ENCODE results near the gene SRSF10. TPM values are rescaled to one million over a fixed set of nuclear protein-coding genes. Genes with fewer than 3 reads are reported as not detected.

SRSF10 gene
- total and polyA plus RNA-seq, 2 donors (not counting 1 experiment from before 2014, with no cell fraction given): 93.5 to 113 TPM

DNA sequence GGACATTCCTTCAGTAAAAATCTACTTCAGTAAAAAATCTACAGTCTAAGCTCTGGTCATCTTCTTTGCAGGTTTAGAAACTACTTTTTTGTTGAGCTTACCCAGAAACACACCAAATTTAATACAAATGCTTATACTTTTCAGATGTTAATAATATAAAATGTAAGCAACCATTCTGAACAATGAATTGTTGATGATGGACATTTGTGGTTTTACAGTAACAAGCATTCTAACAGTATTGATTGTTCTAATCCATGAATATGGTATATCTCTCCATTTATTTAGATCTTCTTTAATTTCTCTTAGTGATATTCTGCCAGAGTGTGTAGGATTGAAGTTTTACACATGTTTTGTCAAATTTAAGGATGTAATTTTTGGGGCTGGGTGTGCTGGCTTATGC lies 27.0 kb upstream of the SRSF10 start:
- DNase-seq (ENCODE audit: low read depth in 2 of 2): no peak

DNA sequence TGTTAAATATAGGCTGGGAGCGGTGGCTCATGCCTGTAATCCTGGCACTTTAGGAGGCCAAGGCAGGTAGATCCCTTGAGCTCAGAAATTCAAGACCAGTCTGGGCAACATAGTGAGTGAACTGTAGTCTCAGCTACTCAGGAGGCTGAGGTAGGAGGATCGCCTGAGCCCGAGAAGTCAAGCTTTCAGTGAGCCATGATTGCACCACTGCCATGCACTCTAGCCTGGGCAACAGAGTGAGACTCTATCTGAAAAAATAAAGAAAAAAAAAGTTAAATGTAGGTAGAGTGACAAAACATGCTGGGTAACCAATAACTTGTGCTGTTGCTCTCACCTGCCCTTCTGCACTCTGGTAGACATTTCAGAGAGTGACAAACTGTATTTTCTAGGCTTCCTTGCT lies 25.0 kb upstream of the SRSF10 start:
- Histone ChIP-seq H4K20me1 (ENCODE audit: control insufficient read depth, extremely low read depth, insufficient read depth, low read length) (no peaks in the 10 kb centered on the region), H3K79me2 (ENCODE audit: control insufficient read depth, insufficient read depth, low read length) (no peaks in the 10 kb centered on the region), H3K4me3 (replicated peaks in 1 of 4; ENCODE audit: control extremely low read depth in 1 of 4, insufficient read depth in 1 of 4, low read depth in 3 of 4, low read length in 4 of 4) (no peak overlapping the region), H3K36me3 (ENCODE audit: control insufficient read depth, insufficient read depth, low read length) (no peaks in the 10 kb centered on the region), H2AFZ (ENCODE audit: low read length) (no peak overlapping the region), H3K4me1 (ENCODE audit: control insufficient read depth, extremely low read depth, insufficient read depth, low read length) (no peaks in the 10 kb centered on the region), H3K27me3 (ENCODE audit: control insufficient read depth, insufficient read depth, low read length) (peaks cover 2% of the 10 kb centered on the region), H3K27ac (ENCODE audit: insufficient read depth, low read length) (no peak overlapping the region), H3K4me2 (ENCODE audit: extremely low read depth, insufficient read depth, low read length) (no peak overlapping the region), H3K9ac (ENCODE audit: insufficient read depth, low read length) (no peak overlapping the region), H3K9me3 (ENCODE audit: control insufficient read depth, insufficient read depth, low read depth, low read length) (no peaks in the 10 kb centered on the region)
- no peak for TF ChIP-seq EZH2 (IDR thresholded peaks at IDR 0.05; ENCODE audit: low read length, missing control alignments)
- TF ChIP-seq, protein P1, sequence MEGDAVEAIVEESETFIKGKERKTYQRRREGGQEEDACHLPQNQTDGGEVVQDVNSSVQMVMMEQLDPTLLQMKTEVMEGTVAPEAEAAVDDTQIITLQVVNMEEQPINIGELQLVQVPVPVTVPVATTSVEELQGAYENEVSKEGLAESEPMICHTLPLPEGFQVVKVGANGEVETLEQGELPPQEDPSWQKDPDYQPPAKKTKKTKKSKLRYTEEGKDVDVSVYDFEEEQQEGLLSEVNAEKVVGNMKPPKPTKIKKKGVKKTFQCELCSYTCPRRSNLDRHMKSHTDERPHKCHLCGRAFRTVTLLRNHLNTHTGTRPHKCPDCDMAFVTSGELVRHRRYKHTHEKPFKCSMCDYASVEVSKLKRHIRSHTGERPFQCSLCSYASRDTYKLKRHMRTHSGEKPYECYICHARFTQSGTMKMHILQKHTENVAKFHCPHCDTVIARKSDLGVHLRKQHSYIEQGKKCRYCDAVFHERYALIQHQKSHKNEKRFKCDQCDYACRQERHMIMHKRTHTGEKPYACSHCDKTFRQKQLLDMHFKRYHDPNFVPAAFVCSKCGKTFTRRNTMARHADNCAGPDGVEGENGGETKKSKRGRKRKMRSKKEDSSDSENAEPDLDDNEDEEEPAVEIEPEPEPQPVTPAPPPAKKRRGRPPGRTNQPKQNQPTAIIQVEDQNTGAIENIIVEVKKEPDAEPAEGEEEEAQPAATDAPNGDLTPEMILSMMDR (conservative IDR thresholded peaks at IDR 0.05 in 1 of 2, IDR thresholded peaks at IDR 0.05 in 1 of 2; ENCODE audit: low read depth in 1 of 2, low read length in 2 of 2): no peak
- no peak for DNase-seq (ENCODE audit: low read depth in 2 of 2)

More for the DNA sequence above, 27.0 kb upstream of the SRSF10 start:
- Histone ChIP-seq H4K20me1 (ENCODE audit: control insufficient read depth, extremely low read depth, insufficient read depth, low read length) (no peaks in the 10 kb centered on the region), H3K36me3 (ENCODE audit: control insufficient read depth, insufficient read depth, low read length) (no peaks in the 10 kb centered on the region), H3K27ac (ENCODE audit: insufficient read depth, low read length) (no peak overlapping the region), H2AFZ (ENCODE audit: low read length) (no peak overlapping the region), H3K9ac (ENCODE audit: insufficient read depth, low read length) (no peak overlapping the region), H3K79me2 (ENCODE audit: control insufficient read depth, insufficient read depth, low read length) (no peaks in the 10 kb centered on the region), H3K9me3 (ENCODE audit: control insufficient read depth, insufficient read depth, low read depth, low read length) (no peaks in the 10 kb centered on the region), H3K4me1 (ENCODE audit: control insufficient read depth, extremely low read depth, insufficient read depth, low read length) (no peaks in the 10 kb centered on the region), H3K4me3 (replicated peaks in 1 of 4; ENCODE audit: control extremely low read depth in 1 of 4, insufficient read depth in 1 of 4, low read depth in 3 of 4, low read length in 4 of 4) (no peak overlapping the region), H3K27me3 (ENCODE audit: control insufficient read depth, insufficient read depth, low read length) (peaks cover 2% of the 10 kb centered on the region), H3K4me2 (ENCODE audit: extremely low read depth, insufficient read depth, low read length) (no peak overlapping the region)
- TF ChIP-seq EZH2 (IDR thresholded peaks at IDR 0.05; ENCODE audit: low read length, missing control alignments): no peak
- TF ChIP-seq, protein P1 (conservative IDR thresholded peaks at IDR 0.05 in 1 of 2, IDR thresholded peaks at IDR 0.05 in 1 of 2; ENCODE audit: low read depth in 1 of 2, low read length in 2 of 2): no peak

DNA sequence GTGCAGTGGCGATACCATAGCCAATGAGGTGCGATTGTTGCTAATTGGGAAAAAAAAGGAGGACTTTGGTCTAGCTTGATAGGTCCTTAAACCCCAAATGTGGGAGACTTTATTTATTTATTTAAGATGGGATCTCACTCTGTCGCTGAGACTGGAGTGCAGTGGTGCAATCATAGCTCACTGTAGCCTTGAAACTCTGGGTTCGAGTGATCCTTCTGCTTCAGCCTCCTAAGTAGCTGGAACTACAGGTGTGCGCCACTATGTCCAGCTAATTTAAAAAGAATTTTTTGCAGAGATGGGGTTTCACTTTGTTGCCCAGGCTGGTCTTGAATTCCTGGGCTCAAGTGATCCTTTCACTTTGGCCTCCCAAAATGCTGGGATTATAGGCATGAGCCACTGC lies 24.0 kb upstream of the SRSF10 start:
- H3K9me3 ChIP-seq (ENCODE audit: control insufficient read depth, insufficient read depth, low read depth, low read length): no peaks in the 10 kb centered on the region
- no peak overlapping the region for H3K4me3 ChIP-seq (replicated peaks in 1 of 4; ENCODE audit: control extremely low read depth in 1 of 4, insufficient read depth in 1 of 4, low read depth in 3 of 4, low read length in 4 of 4)
- H3K4me1 ChIP-seq (ENCODE audit: control insufficient read depth, extremely low read depth, insufficient read depth, low read length): no peaks in the 10 kb centered on the region
- no peak for TF ChIP-seq EZH2 (IDR thresholded peaks at IDR 0.05; ENCODE audit: low read length, missing control alignments)
- TF ChIP-seq, protein P1 (conservative IDR thresholded peaks at IDR 0.05 in 1 of 2, IDR thresholded peaks at IDR 0.05 in 1 of 2; ENCODE audit: low read depth in 1 of 2, low read length in 2 of 2): no peak
- H3K9ac ChIP-seq (ENCODE audit: insufficient read depth, low read length): no peak overlapping the region
- no peaks in the 10 kb centered on the region for H3K36me3 ChIP-seq (ENCODE audit: control insufficient read depth, insufficient read depth, low read length)
- DNase-seq (ENCODE audit: low read depth in 2 of 2): no peak
- peaks cover 2% of the 10 kb centered on the region for H3K27me3 ChIP-seq (ENCODE audit: control insufficient read depth, insufficient read depth, low read length)
- no peaks in the 10 kb centered on the region for H3K79me2 ChIP-seq (ENCODE audit: control insufficient read depth, insufficient read depth, low read length)
- no peaks in the 10 kb centered on the region for H4K20me1 ChIP-seq (ENCODE audit: control insufficient read depth, extremely low read depth, insufficient read depth, low read length)
- H3K4me2 ChIP-seq (ENCODE audit: extremely low read depth, insufficient read depth, low read length): no peak overlapping the region
- no peak overlapping the region for H2AFZ ChIP-seq (ENCODE audit: low read length)
- no peak overlapping the region for H3K27ac ChIP-seq (ENCODE audit: insufficient read depth, low read length)

Data from fibroblast of lung (primary cell).